Measurements from ENCODE around the gene KRTAP1-3. TPM values are rescaled to one million over a fixed set of nuclear protein-coding genes. Genes with fewer than 3 reads are reported as not detected.
"Not testable (repeated sequence)": the region's sequence is repeated elsewhere in the genome, so short reads cannot be mapped to it uniquely, and the experiment has no call there.

Gene KRTAP1-3
- total RNA-seq, 4 donors from 2014 or later, result not detected

- DNase-seq (ENCODE audit: extremely low spot score), result no peak
- TF ChIP-seq POLR2AphosphoS5 (IDR thresholded peaks at IDR 0.05) (no peak), EP300 (IDR thresholded peaks at IDR 0.05) (no peak), POLR2A (IDR thresholded peaks at IDR 0.05; ENCODE audit: low read depth) (no peak), CTCF (IDR thresholded peaks at IDR 0.05) (no peak)
- no peak overlapping the region for H3K27ac ChIP-seq (replicated peaks in 1 of 4)
- peaks cover 0 to 16% (median 0%) of the 10 kb centered on the region in 4 donors for H3K27me3 ChIP-seq
- peaks cover 0 to 5% (median 0%) of the 10 kb centered on the region in 4 donors for H3K9me3 ChIP-seq
- 93% methylated on average over 5 of the region's 5 CpGs for WGBS
- H3K4me3 ChIP-seq, result no peak overlapping the region
- no peaks in the 10 kb centered on the region for H3K4me1 ChIP-seq
- no peaks in the 10 kb centered on the region for H3K36me3 ChIP-seq
- intact Hi-C loops (cut with DNase I), result no loop called here
Observed at GRCh38 chr17:41058741-41059140, 24.1 kb upstream of the KRTAP1-3 start.

- no peak for DNase-seq (ENCODE audit: extremely low spot score)
- H3K36me3 ChIP-seq, result no peaks in the 10 kb centered on the region
- H3K4me3 ChIP-seq, result no peak overlapping the region
- H3K9me3 ChIP-seq, result peaks cover 0 to 5% (median 0%) of the 10 kb centered on the region in 4 donors
- no peaks in the 10 kb centered on the region for H3K4me1 ChIP-seq
- peaks cover 0 to 16% (median 0%) of the 10 kb centered on the region in 4 donors for H3K27me3 ChIP-seq
- TF ChIP-seq EP300 (IDR thresholded peaks at IDR 0.05), result no peak
- no peak for TF ChIP-seq CTCF (IDR thresholded peaks at IDR 0.05)
- no peak for TF ChIP-seq POLR2AphosphoS5 (IDR thresholded peaks at IDR 0.05)
- TF ChIP-seq POLR2A (IDR thresholded peaks at IDR 0.05; ENCODE audit: low read depth), result no peak
- no peak overlapping the region for H3K27ac ChIP-seq (replicated peaks in 1 of 4)
- intact Hi-C loops (cut with DNase I), result no loop called here
- 94% methylated on average over 1 of the region's 1 CpG for WGBS
Observed at GRCh38 chr17:41057547-41057946, 22.9 kb upstream of the KRTAP1-3 start.

GRCh38 chr17:41055130-41055529 is 20.5 kb upstream of the KRTAP1-3 start, which contains the start of gene KRTAP2-2:
Gene KRTAP2-2 (minus strand): TSS chr17:41055230. CDS start chr17:41055211, 19 bp downstream.
- H3K36me3 ChIP-seq; DNase-seq (ENCODE audit: extremely low spot score); H3K4me3 ChIP-seq; H3K9me3 ChIP-seq; H3K4me1 ChIP-seq; H3K27ac ChIP-seq (replicated peaks in 1 of 4); intact Hi-C loops (cut with DNase I): not testable (repeated sequence)
- WGBS, result 50% methylated on average over 1 of the region's 6 CpGs
- H3K27me3 ChIP-seq, result peaks cover 0 to 19% (median 0%) of the 10 kb centered on the region in 4 donors

- H3K27ac ChIP-seq (replicated peaks in 1 of 4); intact Hi-C loops (cut with DNase I); H3K4me3 ChIP-seq; H3K4me1 ChIP-seq; DNase-seq (ENCODE audit: extremely low spot score); H3K9me3 ChIP-seq; H3K36me3 ChIP-seq: not testable (repeated sequence)
- 94% methylated on average over 5 of the region's 9 CpGs for WGBS
- peaks cover 0 to 23% (median 0%) of the 10 kb centered on the region in 4 donors for H3K27me3 ChIP-seq
Observed at GRCh38 chr17:41054556-41054955, 19.9 kb upstream of the KRTAP1-3 start.

- H3K36me3 ChIP-seq, result no peaks in the 10 kb centered on the region
- peaks cover 0 to 5% (median 0%) of the 10 kb centered on the region in 4 donors for H3K9me3 ChIP-seq
- no peak overlapping the region for H3K4me3 ChIP-seq
- WGBS, result 89% methylated on average over 4 of the region's 4 CpGs
- intact Hi-C loops (cut with DNase I), result no loop called here
- no peak overlapping the region for H3K27ac ChIP-seq (replicated peaks in 1 of 4)
- no peaks in the 10 kb centered on the region for H3K4me1 ChIP-seq
- peaks cover 0 to 23% (median 0%) of the 10 kb centered on the region in 4 donors for H3K27me3 ChIP-seq
- TF ChIP-seq EP300 (IDR thresholded peaks at IDR 0.05), result no peak
- no peak for TF ChIP-seq CTCF (IDR thresholded peaks at IDR 0.05)
- no peak for TF ChIP-seq POLR2A (IDR thresholded peaks at IDR 0.05; ENCODE audit: low read depth)
- no peak for TF ChIP-seq POLR2AphosphoS5 (IDR thresholded peaks at IDR 0.05)
- no peak for DNase-seq (ENCODE audit: extremely low spot score)
Observed at GRCh38 chr17:41054025-41054424, 19.4 kb upstream of the KRTAP1-3 start.

- no peak for DNase-seq (ENCODE audit: extremely low spot score)
- Histone ChIP-seq H3K4me1 (no peaks in the 10 kb centered on the region), H3K36me3 (no peaks in the 10 kb centered on the region), H3K27ac (replicated peaks in 1 of 4) (no peak overlapping the region), H3K27me3 (peaks cover 0 to 22% (median 0%) of the 10 kb centered on the region in 4 donors), H3K4me3 (no peak overlapping the region), H3K9me3 (peaks cover 0 to 3% (median 0%) of the 10 kb centered on the region in 4 donors)
- intact Hi-C loops (cut with DNase I), result no loop called here
- no peak for TF ChIP-seq EP300 (IDR thresholded peaks at IDR 0.05)
- no peak for TF ChIP-seq POLR2AphosphoS5 (IDR thresholded peaks at IDR 0.05)
- TF ChIP-seq CTCF (IDR thresholded peaks at IDR 0.05), result no peak
- no peak for TF ChIP-seq POLR2A (IDR thresholded peaks at IDR 0.05; ENCODE audit: low read depth)
Observed at GRCh38 chr17:41052566-41052965, 17.9 kb upstream of the KRTAP1-3 start.

Measured in esophagus muscularis mucosa (tissue), 4 donors.